SH-SY5Y (cell line): ENCODE results near the gene SPPL2B.

Experiments
- GATA2 ChIP-seq: IDR thresholded peaks from 2 replicates; pipeline ENCODE4 v1.6.1; 2011; ENCODE audit warnings: mild to moderate bottlenecking, low read depth, low read length
- GATA3 ChIP-seq: IDR thresholded peaks from 2 replicates; pipeline ENCODE4 v1.6.1; 2011; ENCODE audit warnings: low read depth, mild to moderate bottlenecking, low read length, moderate library complexity

The SPPL2B gene

DNA sequence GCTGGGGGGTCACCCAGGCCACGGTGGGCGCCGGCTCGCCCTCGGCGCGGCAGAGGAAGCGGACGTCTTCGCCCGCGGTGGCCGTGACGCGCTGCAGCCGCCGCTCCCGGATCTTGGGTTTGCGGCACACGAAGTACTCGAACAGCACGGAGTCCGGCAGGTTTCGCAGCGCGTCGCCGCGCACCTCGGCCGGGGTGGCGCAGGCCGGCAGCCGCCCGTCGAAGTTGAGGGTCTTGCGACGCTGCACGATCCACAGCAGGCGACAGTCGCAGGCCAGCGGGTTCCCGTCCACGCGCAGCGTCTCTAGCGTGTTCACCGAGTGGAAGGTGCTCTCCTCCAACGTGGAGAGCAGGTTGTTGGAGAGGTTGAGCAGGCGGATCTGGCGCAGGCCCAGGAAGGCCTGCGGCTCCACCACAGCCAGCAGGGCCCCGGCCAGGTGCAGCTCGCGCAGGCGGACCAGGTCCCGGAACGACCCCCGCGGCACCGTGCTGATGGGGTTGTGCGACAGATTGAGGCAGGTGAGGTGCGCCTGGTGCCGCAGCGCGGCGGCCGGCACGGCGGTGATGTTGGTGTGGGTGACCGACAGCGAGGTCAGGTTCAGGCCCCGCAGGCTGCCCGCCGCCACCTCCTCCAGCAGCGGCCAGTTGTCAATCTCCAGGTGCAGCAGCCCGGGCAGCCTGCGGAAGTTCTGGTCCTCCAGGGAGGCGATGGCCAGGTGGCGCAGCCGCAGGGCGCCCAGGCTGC lies 37.9 kb upstream of the SPPL2B start:
- TF ChIP-seq GATA2 (no peak), GATA3 (no peak)

GRCh38 chr19:2291185-2291751 lies 37.2 kb upstream of the SPPL2B start:
- TF ChIP-seq GATA2 (no peak), GATA3 (no peak)

DNA sequence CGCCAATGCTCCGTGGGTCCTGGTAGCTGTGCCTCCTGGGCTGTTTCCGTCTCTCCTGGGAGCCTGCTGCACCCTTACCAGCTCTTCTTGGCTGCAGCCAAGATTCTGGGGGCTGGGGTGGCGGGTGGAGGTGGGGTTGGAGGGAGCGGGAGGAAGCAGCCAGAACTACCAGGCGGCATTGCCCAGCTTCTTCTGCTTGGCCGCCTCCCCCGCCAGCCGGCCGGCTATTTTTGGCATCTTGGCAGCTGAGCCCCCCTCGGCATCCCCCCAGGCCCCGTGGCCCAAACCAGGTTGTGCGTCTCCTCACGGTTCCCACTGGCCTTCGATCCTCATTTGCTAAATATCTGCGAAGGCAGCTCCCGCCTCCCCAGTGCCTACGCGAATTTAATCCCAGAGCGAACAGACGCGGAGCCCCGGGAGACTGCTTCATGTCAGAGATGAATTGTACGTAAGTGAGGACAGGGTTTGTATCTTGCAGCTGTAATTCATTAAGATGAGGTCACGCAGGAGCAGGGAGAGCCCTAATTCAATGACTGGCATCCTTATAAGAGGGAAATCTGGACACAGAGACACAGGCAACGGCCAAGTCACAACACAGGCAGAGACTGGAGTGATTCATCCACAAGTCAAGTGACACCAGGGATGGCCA lies 33.7 kb upstream of the SPPL2B start:
- TF ChIP-seq GATA2 (peak; percentile 43; the same call in 1 of the 2 replicates), GATA3 (no peak)

DNA sequence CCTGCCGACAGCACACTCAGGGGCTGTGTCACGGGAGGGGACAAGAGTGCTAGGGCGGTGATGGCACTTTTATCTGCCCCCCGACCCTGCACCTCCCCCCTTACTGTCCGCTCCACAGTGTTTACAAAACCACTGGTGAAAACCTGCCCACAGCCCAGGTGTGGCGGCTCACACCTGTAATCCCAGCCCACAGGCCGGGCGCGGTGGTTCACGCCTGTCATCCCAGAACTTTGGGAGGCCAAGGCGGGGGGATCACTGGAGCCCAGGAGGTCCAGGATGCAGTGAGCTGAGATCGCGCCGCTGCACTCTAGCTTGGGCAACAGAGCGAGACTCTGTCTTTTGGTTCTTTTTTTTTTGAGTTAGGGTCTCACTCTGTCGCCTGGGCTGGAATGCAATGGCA lies 32.3 kb upstream of the SPPL2B start:
- TF ChIP-seq GATA2 (no peak), GATA3 (no peak)

DNA sequence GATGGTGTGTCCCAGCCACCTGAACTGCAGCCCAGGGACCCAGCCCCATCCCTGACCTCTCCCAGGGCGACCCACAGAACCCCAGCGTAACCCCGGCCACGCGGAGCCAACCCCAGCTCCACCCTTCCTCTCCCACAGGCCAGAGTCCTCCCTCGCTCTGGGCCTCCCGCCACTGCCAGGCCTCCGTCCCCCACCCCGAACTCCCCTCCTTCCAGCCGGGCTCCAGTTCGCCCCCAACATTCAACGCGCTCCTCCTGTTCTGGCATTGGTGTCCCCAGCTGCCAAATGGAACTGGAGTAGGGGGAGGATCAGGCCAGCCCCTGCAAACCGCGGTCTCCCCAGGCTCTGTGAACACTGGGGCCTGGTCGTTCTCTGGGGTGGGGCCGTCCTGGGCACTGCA lies 28.0 kb upstream of the SPPL2B start:
- TF ChIP-seq GATA3 = no peak
- TF ChIP-seq GATA2 = no peak

DNA sequence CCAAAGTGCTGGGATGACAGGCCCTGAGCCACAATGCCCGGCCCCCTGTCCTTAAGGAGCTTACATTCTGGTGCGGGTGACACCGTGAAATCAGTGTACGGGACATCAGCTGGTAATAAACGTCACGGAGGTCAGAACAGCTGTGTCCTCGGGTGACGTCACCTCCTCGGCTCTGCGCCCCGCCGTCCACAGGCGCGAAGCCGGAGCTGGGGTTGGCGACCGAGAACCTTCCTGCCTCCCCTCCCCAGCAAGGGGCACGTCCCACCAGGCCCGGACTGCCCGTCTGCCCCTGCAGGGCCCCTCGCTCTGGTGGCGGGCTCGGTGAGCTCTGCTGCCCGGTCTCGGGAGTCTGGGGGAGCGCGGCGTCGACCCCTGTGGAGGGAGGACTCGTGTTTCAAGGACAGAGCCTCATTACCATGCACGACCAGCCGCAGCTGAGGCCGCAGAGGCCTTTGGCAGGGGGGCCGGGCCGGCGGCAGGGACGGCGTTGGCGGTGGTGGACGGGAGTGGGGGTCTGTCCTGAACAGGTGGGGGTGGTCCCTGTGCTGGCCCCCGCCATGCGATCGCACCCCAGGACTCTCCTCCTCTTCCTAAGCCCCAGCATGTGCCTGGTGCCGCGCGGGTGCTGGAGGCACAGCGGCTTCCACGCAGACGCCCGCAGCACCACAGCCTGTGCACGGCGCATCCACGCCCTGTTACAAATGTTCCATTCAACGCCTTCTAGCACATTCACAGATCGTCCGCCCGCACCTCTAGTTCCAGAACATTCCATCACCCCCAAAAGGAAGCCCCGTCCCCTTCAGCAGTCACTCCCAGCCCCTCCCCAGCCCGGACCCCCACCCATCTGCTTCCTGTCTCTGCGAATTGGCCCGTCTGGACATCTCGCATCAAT lies 25.9 kb upstream of the SPPL2B start:
- TF ChIP-seq GATA3 = no peak
- TF ChIP-seq GATA2 = no peak

DNA sequence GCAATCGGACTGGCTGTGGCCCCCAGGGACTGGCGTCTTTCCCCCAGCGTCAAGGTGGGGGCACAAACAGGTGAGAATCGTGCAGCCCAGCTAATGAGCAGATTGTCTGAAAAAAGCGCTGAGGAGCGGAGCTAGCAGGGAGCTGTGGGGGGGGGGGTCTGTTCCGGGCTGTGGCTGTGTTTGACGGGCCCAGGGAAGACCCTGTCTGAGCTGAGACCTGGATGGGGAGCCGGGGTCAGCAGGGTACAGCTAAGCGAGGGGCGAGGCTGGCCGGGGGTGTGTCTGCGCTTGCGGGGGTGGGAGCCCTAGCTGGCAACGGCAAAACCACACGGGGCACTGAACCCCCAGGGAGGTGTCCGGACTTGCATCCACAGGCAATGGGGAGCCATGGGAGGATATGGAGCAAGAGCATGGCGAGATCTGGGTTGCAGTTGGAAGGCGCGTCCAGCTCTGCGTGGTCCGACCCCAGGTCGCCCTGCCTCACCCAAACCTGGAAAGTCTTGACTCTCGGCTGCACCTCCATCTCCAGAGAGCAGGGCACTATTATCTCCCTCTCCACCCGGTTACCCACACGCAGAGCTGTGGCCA lies 25.2 kb upstream of the SPPL2B start:
- TF ChIP-seq GATA3 = no peak

DNA sequence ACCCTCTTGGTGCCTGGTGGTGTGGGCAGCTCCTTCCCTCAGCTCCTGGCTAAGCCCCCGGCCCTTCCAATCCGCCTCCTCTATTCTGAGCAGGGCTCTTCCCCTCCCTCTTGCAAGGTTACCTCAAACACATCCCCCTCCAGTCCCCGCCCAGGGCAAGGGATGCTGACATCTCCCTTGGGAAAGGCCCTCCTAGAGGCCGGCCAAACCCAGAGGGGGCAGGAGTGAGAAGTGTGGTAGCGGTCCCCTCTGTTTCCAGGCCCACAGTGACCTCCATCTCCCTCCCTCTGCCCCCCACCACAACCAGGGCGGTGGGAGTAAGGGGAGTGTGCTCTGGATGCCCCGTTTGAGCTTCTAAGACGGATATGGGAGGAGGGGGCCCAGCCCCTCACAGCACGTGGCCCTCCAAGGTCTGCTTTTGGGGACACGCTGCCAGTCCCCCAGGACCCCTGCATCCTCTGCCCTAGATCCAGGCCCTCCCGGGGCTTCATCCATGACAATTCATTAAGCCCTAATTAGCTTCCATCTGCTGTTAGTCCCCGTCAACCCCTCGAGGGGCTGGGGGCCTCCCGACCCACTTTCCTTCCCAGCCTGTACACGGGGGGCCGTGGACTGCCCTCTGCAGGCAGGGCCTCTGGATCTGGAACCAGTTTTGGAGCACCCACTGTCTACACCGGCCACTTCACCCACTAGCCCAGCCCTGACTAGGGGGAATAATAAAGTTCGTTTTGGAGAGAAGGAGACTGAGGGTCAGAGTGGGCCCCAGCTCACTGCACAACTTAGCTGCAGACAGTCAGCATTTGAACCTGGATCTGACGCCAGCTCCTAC lies 22.8 kb upstream of the SPPL2B start:
- TF ChIP-seq GATA3 (no peak), GATA2 (no peak)

- TF ChIP-seq GATA3 (no peak), GATA2 (no peak)
These were observed 22.1 kb upstream of the SPPL2B start for GRCh38 chr19:2306281-2306806.

- no peak for TF ChIP-seq GATA2
- TF ChIP-seq GATA3 = no peak
These were observed 21.5 kb upstream of the SPPL2B start for GRCh38 chr19:2306971-2307370.

DNA sequence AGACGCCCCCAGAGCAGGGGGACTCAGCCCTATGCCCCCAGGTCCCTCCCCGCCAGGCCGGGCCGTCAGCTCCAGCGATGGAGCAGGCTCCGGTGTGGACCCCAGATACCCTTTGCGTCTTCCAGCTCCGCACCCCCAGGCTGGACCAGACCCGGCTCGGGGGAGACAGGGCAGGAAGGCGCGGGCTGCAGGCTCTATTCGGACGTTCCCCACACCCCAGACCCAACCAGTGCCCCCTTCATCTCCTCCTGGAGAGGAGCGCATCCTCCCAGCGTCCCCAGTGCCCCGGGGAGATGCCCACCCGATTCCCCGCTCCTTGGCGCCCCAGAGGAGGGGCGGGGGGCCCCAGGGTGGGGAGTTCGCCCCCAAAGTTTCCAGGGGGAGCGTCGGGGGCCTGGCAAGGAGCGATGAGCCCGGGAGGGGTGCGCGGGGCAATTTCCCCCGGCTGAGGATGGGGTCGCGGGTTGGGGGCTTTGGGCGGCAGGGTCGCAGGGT lies 20.9 kb upstream of the SPPL2B start:
- no peak for TF ChIP-seq GATA3
- no peak for TF ChIP-seq GATA2

- TF ChIP-seq GATA3 (no peak), GATA2 (no peak)
These were observed 20.3 kb upstream of the SPPL2B start, which contains the start of gene LINGO3 for GRCh38 chr19:2308114-2308556. LINGO3 (minus strand) TSS chr19:2308154; CDS start chr19:2291776, 16,378 bp downstream.

- TF ChIP-seq GATA3 (no peak), GATA2 (no peak)
These were observed 18.6 kb upstream of the SPPL2B start for GRCh38 chr19:2309734-2310362.
